Uterine smooth muscle cell (primary cell): ENCODE measurements around the gene S100PBP. TPM values are rescaled to one million over a fixed set of nuclear protein-coding genes. Genes with fewer than 3 reads are reported as not detected.

Source experiments
- total RNA-seq: library from RNA; depleted of rRNA; stranded (reverse); fragments of >200 nt; gene quantifications from 2 replicates; pipeline ENCODE4 v1.2.3, GENCODE V29; 2014

S100PBP gene
- 70.5 and 74.5 TPM in 2 replicates for total RNA-seq

DNA sequence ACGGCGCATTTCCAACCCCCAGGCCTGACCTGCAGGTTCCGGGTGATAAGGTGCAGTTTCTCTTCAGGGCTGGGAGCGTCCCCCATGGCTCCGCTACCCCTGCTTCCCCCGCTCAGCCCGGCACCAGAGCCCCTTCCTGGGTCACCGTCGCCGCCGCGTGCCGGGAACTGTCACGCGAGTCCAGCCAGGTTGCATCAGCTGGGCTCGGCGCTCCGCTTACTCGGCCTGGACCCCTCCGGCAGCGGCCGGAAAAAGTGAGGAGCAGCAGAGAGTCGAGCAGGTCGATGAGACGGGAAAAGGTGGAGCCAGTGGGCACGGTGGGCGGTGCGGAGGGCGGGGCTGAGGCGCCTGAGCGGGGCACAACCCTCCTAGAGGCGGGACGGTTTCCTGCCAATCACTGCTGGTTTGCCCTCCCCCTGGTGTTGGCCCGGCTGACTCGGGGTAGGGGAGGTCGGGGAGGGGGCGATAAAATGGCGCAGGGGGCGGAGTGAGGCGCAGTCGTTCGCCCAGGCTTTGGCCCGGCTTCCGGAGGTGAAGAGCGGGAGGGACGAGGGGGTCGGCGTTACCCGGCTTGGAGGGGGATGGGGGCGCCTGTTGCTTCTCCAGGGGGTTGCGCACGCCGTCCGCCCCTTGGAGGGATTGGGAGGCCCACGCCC lies at the start of gene S100PBP, which contains the start of gene YARS1:
Gene S100PBP (plus strand): TSS at position 495 of the 656 bp plus-strand sequence. CDS start 8,447 bp downstream, outside the sequence.
Gene YARS1 (minus strand): TSS at position 200 of the 656 bp plus-strand sequence. CDS start 114 bp downstream, at position 86.

DNA sequence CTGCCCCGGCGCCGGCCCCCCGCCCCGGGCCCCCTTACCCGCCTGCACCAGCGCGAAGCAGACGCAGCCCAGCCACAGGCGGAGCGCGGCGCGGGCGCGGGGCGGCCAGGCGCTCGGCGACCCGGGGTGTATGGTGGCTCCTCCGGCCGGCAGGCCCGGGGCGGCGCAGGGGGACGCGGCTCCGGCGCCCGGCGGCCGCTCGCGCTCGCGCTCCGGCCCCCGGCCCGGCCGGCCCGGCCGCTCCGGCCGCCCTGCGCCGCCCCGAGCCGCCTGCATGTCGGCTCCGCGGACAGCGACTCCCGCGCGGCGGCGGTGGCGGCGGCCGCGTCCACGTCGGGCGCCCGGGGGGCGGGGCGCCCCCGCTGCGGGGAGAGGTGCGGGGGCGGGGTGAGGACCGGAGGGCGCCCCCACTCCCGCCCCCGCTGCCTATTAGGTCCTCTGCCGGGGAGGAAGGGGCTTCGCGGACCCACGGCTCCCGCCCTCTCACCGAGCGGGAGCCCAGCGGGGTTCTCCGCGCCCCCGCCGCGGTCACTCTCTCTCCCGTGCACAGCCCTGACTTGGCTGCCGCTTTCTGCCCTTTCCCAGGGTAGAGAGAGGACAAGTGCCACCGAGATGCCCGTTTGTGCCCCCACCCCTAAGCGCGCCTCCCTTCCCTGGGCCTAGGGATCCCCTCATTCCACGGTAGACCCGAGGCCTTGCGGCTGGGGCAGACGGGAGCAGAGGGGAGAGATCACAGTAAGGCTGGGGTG lies 53.3 kb downstream of the S100PBP start, which contains the start of gene FNDC5:
Gene FNDC5 (minus strand): TSS at position 298 of the 749 bp plus-strand sequence.

DNA sequence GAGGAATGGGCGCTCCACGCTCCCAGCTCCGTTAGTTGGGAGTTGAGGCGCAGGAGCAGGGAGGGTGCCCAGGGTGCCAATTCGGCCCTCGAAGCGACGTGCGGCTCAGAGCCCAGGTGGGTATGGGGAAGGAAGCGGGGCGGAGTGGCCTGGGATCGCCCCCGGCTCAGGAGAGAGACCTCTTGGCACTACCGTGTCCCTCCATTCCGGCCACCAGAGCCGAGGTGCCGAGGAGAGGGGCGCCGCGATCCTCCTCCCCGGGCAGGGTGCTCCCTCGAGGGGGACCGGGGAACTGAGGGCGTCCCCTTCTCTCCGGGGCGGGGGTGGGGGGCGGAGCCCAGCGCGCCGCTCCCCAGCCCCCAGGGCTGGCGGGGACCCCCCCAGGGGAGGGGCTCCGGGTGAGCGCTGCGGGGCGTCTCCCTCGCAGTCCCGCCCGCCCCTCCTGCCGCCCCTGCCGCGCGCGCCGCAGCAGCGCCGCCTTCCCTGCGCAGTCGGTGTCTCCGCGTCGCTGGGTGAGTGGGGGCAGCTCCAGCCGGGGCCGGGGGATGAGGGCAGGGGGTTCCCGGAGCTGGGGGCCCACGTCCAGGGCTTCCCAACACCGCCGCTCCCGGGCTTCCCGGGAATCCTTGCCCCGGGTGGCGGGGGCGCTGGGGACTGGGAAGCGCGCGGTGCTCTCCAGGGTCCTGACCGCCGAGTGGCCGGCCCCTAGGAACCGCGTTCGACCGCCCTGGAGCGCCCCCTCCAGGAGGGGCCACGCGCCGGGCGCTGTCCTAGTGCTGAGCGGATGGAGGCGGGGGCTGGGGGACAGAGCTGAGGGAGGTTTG lies 68.8 kb downstream of the S100PBP start, which contains the start of gene HPCA:
Gene HPCA (plus strand): TSS at position 488 of the 824 bp plus-strand sequence. CDS start 2,408 bp downstream, outside the sequence.

DNA sequence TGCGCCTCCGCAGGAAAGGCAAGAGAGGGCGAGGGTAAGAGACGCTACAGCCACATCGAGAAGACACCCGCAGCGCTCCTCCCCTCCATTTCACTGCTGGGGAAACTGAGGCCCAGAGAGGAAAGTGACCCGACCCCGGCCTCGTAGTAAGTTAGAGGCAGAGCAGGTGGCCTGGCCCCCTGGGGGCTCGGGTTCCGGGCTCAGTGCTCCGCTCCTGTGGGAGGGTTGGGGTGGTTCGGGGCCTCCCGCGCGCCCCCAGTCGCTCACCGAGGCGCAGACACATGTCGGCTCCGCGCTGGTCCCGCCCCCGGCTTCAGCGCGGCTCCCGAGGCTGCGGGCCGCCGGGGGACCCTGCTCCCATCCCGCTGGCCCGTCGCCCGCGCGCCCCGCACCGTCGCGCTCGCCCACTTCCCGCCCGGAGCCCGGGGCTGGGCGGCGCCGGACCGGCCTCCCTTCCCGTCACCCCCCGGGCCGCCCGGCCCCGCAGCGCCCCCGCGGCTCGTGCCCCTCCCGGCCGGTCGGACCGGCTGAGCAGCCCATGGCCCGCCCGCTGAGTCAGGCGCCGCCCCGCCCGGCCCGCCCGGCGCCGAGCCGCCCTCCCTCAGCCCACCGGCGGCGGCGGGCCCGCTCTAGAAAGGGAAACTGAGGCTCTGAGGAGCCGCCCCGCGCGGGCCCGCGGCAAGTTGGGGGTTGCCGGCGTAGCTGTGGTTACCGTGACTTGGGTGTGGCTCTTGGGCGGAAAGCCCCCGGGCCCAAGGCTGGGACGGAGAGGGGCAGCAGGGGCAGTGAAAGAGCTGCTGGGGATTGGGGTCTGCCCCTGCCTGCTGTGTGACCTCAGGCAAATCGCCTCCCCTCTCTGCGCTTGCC lies 83.7 kb downstream of the S100PBP start, which contains the start of gene TMEM54:
Gene TMEM54 (minus strand): TSS at position 434 of the 867 bp plus-strand sequence. CDS start 151 bp downstream, at position 283.

Other genes with a start within 250 kb of the S100PBP start
- 29.8 and 31.7 TPM in 2 replicates for gene ZBTB8OS, start 167.1 kb upstream of the S100PBP start, total RNA-seq
- 104 and 105 TPM in 2 replicates for gene RBBP4, start 166.4 kb upstream of the S100PBP start, total RNA-seq
- gene SYNC, start 114.9 kb upstream of the S100PBP start, total RNA-seq = 44.3 and 74.7 TPM in 2 replicates
- 234 and 277 TPM in 2 replicates for gene YARS1, start 295 bp upstream of the S100PBP start, total RNA-seq
- gene FNDC5, start 53.3 kb downstream of the S100PBP start, total RNA-seq = 0.22 and 1.9 TPM in 2 replicates
- not detected in 2 replicates for gene HPCA, start 68.8 kb downstream of the S100PBP start, total RNA-seq
- gene TMEM54, start 83.7 kb downstream of the S100PBP start, total RNA-seq = 53.0 and 70.0 TPM in 2 replicates
- gene RNF19B, start 147.2 kb downstream of the S100PBP start, total RNA-seq = 19.5 and 24.0 TPM in 2 replicates
- gene AK2, start 219.2 kb downstream of the S100PBP start, total RNA-seq = 209 and 227 TPM in 2 replicates